HepG2 (cell line): ENCODE results near the gene SPPL2B. TPM values are rescaled to one million over a fixed set of nuclear protein-coding genes. Genes with fewer than 3 reads are reported as not detected.

Experiments
- ATAC-seq: fragments of 200-7000 bp; cut with Tn5 transposase; 3 replicates; pipeline ENCODE4 v1.9.1; 2020; ENCODE audit warnings: mild to moderate bottlenecking, moderate library complexity
- BruUV-seq: library from RNA; stranded (reverse); fragments of 400-500 nt; replicated peaks from 2 replicates; lab custom pipeline; 2021; lab: Mats Ljungman, UMichigan
- CTCF ChIA-PET: fragments of 300-600 bp; formaldehyde crosslinking; extraction: SDS; loops from one replicate; lab custom pipeline; 2021; ENCODE audit warnings: low total read pairs, inconsistent platforms, low intra/inter-chr PET ratio; lab: Yijun Ruan, JAX
- POLR2A ChIA-PET: fragments of 350-600 bp; sonication (Branson Sonifier 250); formaldehyde crosslinking; loops from one replicate; lab custom pipeline; 2020; ENCODE audit warnings: antibody characterized with exemption, inconsistent platforms; lab: Yijun Ruan, JAX
- DNase-seq: peaks from one replicate; pipeline ENCODE4 v3.0.0-alpha.2; 2015; ENCODE audit warnings: low spot score
- FAIRE-seq: peaks from 3 replicates; lab custom pipeline; 2011; peaks lifted over from hg19 to GRCh38; lab: Jason Lieb, UNC
- H2AFZ ChIP-seq: one replicate; pipeline ENCODE4 v1.6.1; 2011; ENCODE audit warnings: low read length, inconsistent platforms
- H3K27ac ChIP-seq: fragments of 300-600 bp; 3 replicates; pipeline ENCODE4 v1.8.0; 2011; ENCODE audit warnings: mixed run types, mild to moderate bottlenecking, mixed read lengths, low read length, inconsistent platforms; ENCODE audit not compliant: insufficient read depth; ENCODE audit errors: extremely low read length
- H3K27me3 ChIP-seq, 2 experiments: fragments of 200-600 bp in 1 of 2; 2 replicates in 1 of 2; 3 replicates in 1 of 2; pipeline versions ENCODE4 v1.6.0 to v1.8.0; 2011; ENCODE audit warnings: low read length in 2 of 2, mild to moderate bottlenecking in 2 of 2, moderate library complexity in 2 of 2, inconsistent platforms in 1 of 2; ENCODE audit not compliant: insufficient read depth in 2 of 2, control insufficient read depth in 1 of 2
- H3K36me3 ChIP-seq, 2 experiments: fragments of 200-600 bp in 1 of 2; replicated peaks in 1 of 2; 2 replicates in 1 of 2; 3 replicates in 1 of 2; pipeline versions ENCODE4 v1.5.1 to v1.8.0; 2011; ENCODE audit warnings: low read length in 2 of 2, inconsistent platforms in 1 of 2; ENCODE audit not compliant: insufficient read depth in 2 of 2, control insufficient read depth in 1 of 2
- H3K4me1 ChIP-seq: 2 replicates; pipeline ENCODE4 v1.5.1; 2012; ENCODE audit warnings: low read length, inconsistent platforms; ENCODE audit not compliant: insufficient read depth
- H3K4me2 ChIP-seq: 2 replicates; pipeline ENCODE4 v1.6.0; 2011; ENCODE audit warnings: low read depth, low read length, inconsistent platforms
- H3K4me3 ChIP-seq, 3 experiments: fragments of 200-600 bp in 1 of 3; sonication (generic), shearing (Covaris generic) in 1 of 3; replicated peaks in 1 of 3; 2 replicates each; pipeline ENCODE4 v1.5.1; 2011 to 2016; ENCODE audit warnings: low read length in 3 of 3, inconsistent platforms in 2 of 3, low read depth in 2 of 3, mild to moderate bottlenecking in 2 of 3, control low read depth in 1 of 3, mixed read lengths in 1 of 3; ENCODE audit not compliant: insufficient read depth in 1 of 3
- H3K79me2 ChIP-seq: one replicate; pipeline ENCODE4 v1.6.1; 2011; ENCODE audit warnings: low read length, inconsistent platforms; ENCODE audit not compliant: insufficient read depth
- H3K9ac ChIP-seq: 2 replicates; pipeline ENCODE4 v1.6.0; 2011; ENCODE audit warnings: mild to moderate bottlenecking, low read depth, low read length, inconsistent platforms; ENCODE audit not compliant: insufficient read depth
- H3K9me3 ChIP-seq: 2 replicates; pipeline ENCODE4 v1.5.1; 2012; ENCODE audit warnings: mild to moderate bottlenecking, low read length
- H4K20me1 ChIP-seq: 2 replicates; pipeline ENCODE4 v1.6.0; 2011; ENCODE audit warnings: inconsistent platforms, mild to moderate bottlenecking, low read length, moderate library complexity; ENCODE audit not compliant: insufficient read depth
- ARID3A ChIP-seq: IDR thresholded peaks from 2 replicates; pipeline ENCODE4 v1.6.1; 2012; ENCODE audit warnings: low read depth, low read length, improper control_type of control experiment
- ASH2L ChIP-seq: fragments of 300-600, 200-600 bp; sonication (generic); IDR thresholded peaks from 2 replicates; pipeline ENCODE4 v1.7.0; 2017; ENCODE audit warnings: low read depth, mild to moderate bottlenecking, moderate library complexity, mixed read lengths, low read length; ENCODE audit not compliant: insufficient read length
- EED ChIP-seq: sonication (generic); formaldehyde crosslinking; IDR thresholded peaks from 2 replicates; pipeline ENCODE4 v1.5.0; 2020; ENCODE audit warnings: mild to moderate bottlenecking, missing genetic modification reagents
- HDAC1 ChIP-seq: sonication (generic); formaldehyde crosslinking; IDR thresholded peaks from 2 replicates; pipeline ENCODE4 v1.5.1; 2020; ENCODE audit warnings: mild to moderate bottlenecking, missing genetic modification reagents
- HIVEP1 ChIP-seq: sonication (generic); formaldehyde crosslinking; IDR thresholded peaks from 2 replicates; pipeline ENCODE4 v1.4.0; 2020; ENCODE audit warnings: mild to moderate bottlenecking, missing genetic modification reagents
- KDM1A ChIP-seq: IDR thresholded peaks from 2 replicates; pipeline ENCODE4 v1.6.1; 2016; ENCODE audit warnings: missing compliant biosample characterization
- NCOA5 ChIP-seq: sonication (generic); formaldehyde crosslinking; IDR thresholded peaks from 2 replicates; pipeline ENCODE4 v1.4.0; 2020; ENCODE audit warnings: missing genetic modification reagents
- ZFX ChIP-seq: sonication (generic); formaldehyde crosslinking; IDR thresholded peaks from 2 replicates; pipeline ENCODE4 v1.4.0; 2020; ENCODE audit warnings: mild to moderate bottlenecking, low read depth, missing genetic modification reagents, moderate library complexity
- ZNF256 ChIP-seq: sonication (generic); formaldehyde crosslinking; conservative IDR thresholded peaks from 2 replicates; pipeline ENCODE4 v1.4.0; 2020; ENCODE audit warnings: missing genetic modification reagents
- ZNF282 ChIP-seq: fragments of 450-650 bp; IDR thresholded peaks from 2 replicates; pipeline ENCODE4 v1.6.1; 2018; ENCODE audit not compliant: partially characterized antibody
- ZNF296 ChIP-seq: sonication (generic); formaldehyde crosslinking; conservative IDR thresholded peaks from 2 replicates; pipeline ENCODE4 v1.5.0; 2020; ENCODE audit warnings: mild to moderate bottlenecking, missing genetic modification reagents
- ZNF572 ChIP-seq: sonication (generic); formaldehyde crosslinking; IDR thresholded peaks from 2 replicates; pipeline ENCODE4 v1.5.1; 2020; ENCODE audit warnings: mild to moderate bottlenecking, missing genetic modification reagents
- ZNF775 ChIP-seq: sonication (generic); formaldehyde crosslinking; IDR thresholded peaks from 2 replicates; pipeline ENCODE4 v1.4.0; 2020; ENCODE audit warnings: missing genetic modification reagents, mild to moderate bottlenecking, moderate library complexity, borderline replicate concordance
- WGBS: methylation state at CpG from one replicate; pipeline ENCODE4 v1.1.6; 2017; ENCODE audit warnings: low lambda C conversion rate; 5-methylcytosine and 5-hydroxymethylcytosine counted together
- in situ Hi-C: cut with HindIII; loops from 2 replicates; pipeline ENCODE4 v1.10.0; 2017; ENCODE audit warnings: low pct_unique_long_range_greater_than_20kb; ENCODE audit not compliant: extremely low pct_ligation_motif_present
- intact Hi-C: fragments of 100-400 bp; cut with micrococcal nuclease; formaldehyde crosslinking; loops from one replicate; pipeline ENCODE4 v1.10.0; 2022; ENCODE audit not compliant: unreplicated experiment
- polyA plus RNA-seq, 8 experiments: library from polyadenylated mRNA; depleted of rRNA in 3 of 8; stranded (reverse) in 7 of 8; unstranded in 1 of 8; fragments of >200 nt; fragmentation: Illumina TruSeq in 4 of 8; extraction: Trizol in 4 of 8; gene quantifications; 2 replicates each; pipeline versions ENCODE4 v1.2.1 to v1.2.3, GENCODE V29; 2011 to 2016; ENCODE audit warnings: low read depth in 4 of 8, missing spikeins in 1 of 8, mixed read lengths in 1 of 8; ENCODE audit not compliant: insufficient read depth in 1 of 8
- total RNA-seq, 5 experiments: library from RNA; depleted of rRNA; stranded (reverse); fragments of >200 nt; fragmentation: Illumina TruSeq; extraction: Trizol; gene quantifications; 2 replicates each; pipeline ENCODE4 v1.2.3, GENCODE V29; 2016; ENCODE audit warnings: low read depth in 1 of 5
- TF ChIP-seq, protein P1 (sequence below): sonication (generic); formaldehyde crosslinking; IDR thresholded peaks from 2 replicates; pipeline ENCODE4 v1.4.0; 2020; ENCODE audit warnings: mild to moderate bottlenecking, missing genetic modification reagents, borderline replicate concordance
- TF ChIP-seq, protein P2 (sequence below): IDR thresholded peaks from 2 replicates; pipeline ENCODE4 v1.6.1; 2016; ENCODE audit warnings: low read depth, borderline replicate concordance
- TF ChIP-seq, protein P3 (sequence below): sonication (generic); formaldehyde crosslinking; IDR thresholded peaks from 2 replicates; pipeline ENCODE4 v1.5.0; 2020; ENCODE audit warnings: mild to moderate bottlenecking, missing genetic modification reagents

SPPL2B gene
- total and polyA plus RNA-seq, 2 of the 13 experiments (the other 11 are each of a cell fraction or from before 2014, with no cell fraction given), result 14.9 to 15.2 TPM

DNA sequence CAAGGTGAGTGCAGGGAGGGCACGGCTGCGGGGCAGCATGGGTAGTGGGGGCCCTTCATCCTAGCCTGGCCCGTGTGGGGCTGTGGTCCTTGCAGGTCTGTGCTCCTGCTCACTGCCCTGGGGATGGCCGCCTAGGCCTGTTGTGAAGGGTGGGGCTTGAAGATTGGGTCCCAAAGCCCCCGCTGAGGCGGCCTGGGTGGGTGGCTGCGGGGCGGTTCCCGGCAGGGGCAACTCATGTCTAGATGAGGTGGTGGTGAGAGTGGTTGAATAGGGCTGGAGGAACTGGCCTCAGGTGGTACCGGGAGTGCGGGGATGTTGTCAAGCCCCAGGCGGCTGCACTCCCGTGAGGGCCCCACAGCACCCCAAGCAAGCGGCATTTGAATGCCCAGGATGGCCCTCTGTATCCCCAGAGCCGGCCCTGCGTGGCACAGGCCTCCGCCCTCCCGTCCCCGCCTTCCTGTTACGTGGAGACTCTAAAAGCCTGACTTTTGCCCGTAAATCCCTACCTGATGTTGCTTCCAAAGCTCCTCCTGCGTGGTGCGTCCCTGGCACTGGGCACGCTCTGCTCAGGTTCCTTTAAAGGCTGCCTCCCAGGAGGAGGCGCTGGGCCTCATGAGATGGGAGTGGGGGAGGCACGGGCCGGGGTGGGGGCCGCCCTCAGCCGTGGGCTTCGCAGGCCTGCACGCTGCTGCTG, 15.0 kb downstream of the SPPL2B start:
- POLR2A ChIA-PET, result no interaction called here
- Histone ChIP-seq H3K4me3 (no peak overlapping the region), H3K36me3 (no peaks in the 10 kb centered on the region; a peak in 2 of 5 replicates), H3K9ac (no peak overlapping the region), H3K27me3 (no peaks in the 10 kb centered on the region), H3K27ac (no peak overlapping the region), H4K20me1 (no peaks in the 10 kb centered on the region), H3K79me2 (no peaks in the 10 kb centered on the region), H2AFZ (no peak overlapping the region), H3K4me2 (no peak overlapping the region), H3K9me3 (no peaks in the 10 kb centered on the region), H3K4me1 (peaks cover 9% of the 10 kb centered on the region)
- no TSS peak for BruUV-seq
- CTCF ChIA-PET, result no interaction called here
- WGBS, result 94% methylated on average over 12 of the region's 31 CpGs
- ATAC-seq (no peak), FAIRE-seq (no peak), DNase-seq (no peak)
- intact Hi-C loops, result no loop called here
- in situ Hi-C loops, result no loop called here
- TF ChIP-seq HIVEP1 (CRISPR knock-in tag) (no peak), ZNF296 (no peak), ZNF256 (CRISPR knock-in tag) (no peak), ZNF572 (CRISPR knock-in tag) (no peak), ZFX (no peak), HDAC1 (no peak), ZNF282 (no peak), ZNF775 (CRISPR knock-in tag) (no peak), NCOA5 (CRISPR knock-in tag) (no peak), ASH2L (no peak), EED (no peak), KDM1A (CRISPR knock-in tag) (no peak), ARID3A (no peak)
- TF ChIP-seq, protein P1, sequence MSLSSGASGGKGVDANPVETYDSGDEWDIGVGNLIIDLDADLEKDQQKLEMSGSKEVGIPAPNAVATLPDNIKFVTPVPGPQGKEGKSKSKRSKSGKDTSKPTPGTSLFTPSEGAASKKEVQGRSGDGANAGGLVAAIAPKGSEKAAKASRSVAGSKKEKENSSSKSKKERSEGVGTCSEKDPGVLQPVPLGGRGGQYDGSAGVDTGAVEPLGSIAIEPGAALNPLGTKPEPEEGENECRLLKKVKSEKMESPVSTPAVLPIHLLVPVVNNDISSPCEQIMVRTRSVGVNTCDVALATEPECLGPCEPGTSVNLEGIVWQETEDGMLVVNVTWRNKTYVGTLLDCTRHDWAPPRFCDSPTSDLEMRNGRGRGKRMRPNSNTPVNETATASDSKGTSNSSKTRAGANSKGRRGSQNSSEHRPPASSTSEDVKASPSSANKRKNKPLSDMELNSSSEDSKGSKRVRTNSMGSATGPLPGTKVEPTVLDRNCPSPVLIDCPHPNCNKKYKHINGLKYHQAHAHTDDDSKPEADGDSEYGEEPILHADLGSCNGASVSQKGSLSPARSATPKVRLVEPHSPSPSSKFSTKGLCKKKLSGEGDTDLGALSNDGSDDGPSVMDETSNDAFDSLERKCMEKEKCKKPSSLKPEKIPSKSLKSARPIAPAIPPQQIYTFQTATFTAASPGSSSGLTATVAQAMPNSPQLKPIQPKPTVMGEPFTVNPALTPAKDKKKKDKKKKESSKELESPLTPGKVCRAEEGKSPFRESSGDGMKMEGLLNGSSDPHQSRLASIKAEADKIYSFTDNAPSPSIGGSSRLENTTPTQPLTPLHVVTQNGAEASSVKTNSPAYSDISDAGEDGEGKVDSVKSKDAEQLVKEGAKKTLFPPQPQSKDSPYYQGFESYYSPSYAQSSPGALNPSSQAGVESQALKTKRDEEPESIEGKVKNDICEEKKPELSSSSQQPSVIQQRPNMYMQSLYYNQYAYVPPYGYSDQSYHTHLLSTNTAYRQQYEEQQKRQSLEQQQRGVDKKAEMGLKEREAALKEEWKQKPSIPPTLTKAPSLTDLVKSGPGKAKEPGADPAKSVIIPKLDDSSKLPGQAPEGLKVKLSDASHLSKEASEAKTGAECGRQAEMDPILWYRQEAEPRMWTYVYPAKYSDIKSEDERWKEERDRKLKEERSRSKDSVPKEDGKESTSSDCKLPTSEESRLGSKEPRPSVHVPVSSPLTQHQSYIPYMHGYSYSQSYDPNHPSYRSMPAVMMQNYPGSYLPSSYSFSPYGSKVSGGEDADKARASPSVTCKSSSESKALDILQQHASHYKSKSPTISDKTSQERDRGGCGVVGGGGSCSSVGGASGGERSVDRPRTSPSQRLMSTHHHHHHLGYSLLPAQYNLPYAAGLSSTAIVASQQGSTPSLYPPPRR, result no peak
- TF ChIP-seq, protein P2, sequence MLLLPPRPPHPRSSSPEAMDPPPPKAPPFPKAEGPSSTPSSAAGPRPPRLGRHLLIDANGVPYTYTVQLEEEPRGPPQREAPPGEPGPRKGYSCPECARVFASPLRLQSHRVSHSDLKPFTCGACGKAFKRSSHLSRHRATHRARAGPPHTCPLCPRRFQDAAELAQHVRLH (CRISPR knock-in tag), result no peak
- TF ChIP-seq, protein P3, sequence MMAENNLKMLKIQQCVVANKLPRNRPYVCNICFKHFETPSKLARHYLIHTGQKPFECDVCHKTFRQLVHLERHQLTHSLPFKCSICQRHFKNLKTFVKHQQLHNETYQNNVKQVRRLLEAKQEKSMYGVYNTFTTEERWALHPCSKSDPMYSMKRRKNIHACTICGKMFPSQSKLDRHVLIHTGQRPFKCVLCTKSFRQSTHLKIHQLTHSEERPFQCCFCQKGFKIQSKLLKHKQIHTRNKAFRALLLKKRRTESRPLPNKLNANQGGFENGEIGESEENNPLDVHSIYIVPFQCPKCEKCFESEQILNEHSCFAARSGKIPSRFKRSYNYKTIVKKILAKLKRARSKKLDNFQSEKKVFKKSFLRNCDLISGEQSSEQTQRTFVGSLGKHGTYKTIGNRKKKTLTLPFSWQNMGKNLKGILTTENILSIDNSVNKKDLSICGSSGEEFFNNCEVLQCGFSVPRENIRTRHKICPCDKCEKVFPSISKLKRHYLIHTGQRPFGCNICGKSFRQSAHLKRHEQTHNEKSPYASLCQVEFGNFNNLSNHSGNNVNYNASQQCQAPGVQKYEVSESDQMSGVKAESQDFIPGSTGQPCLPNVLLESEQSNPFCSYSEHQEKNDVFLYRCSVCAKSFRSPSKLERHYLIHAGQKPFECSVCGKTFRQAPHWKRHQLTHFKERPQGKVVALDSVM (CRISPR knock-in tag), result no peak
